ENCODE data around the gene C6orf89.

GRCh38 chr6:36934901-36935300 lies 49.1 kb downstream of the C6orf89 start:
- TF ChIP-seq POLR2AphosphoS5 (IDR thresholded peaks at IDR 0.05) = no peak
- TF ChIP-seq, protein P1, sequence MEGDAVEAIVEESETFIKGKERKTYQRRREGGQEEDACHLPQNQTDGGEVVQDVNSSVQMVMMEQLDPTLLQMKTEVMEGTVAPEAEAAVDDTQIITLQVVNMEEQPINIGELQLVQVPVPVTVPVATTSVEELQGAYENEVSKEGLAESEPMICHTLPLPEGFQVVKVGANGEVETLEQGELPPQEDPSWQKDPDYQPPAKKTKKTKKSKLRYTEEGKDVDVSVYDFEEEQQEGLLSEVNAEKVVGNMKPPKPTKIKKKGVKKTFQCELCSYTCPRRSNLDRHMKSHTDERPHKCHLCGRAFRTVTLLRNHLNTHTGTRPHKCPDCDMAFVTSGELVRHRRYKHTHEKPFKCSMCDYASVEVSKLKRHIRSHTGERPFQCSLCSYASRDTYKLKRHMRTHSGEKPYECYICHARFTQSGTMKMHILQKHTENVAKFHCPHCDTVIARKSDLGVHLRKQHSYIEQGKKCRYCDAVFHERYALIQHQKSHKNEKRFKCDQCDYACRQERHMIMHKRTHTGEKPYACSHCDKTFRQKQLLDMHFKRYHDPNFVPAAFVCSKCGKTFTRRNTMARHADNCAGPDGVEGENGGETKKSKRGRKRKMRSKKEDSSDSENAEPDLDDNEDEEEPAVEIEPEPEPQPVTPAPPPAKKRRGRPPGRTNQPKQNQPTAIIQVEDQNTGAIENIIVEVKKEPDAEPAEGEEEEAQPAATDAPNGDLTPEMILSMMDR (IDR thresholded peaks at IDR 0.05) = no peak
- TF ChIP-seq EP300 (IDR thresholded peaks at IDR 0.05; ENCODE audit: low read depth) = no peak
- no peak for TF ChIP-seq POLR2A (IDR thresholded peaks at IDR 0.05)
